Body of pancreas (tissue), 4 donors: ENCODE measurements around the gene PHTF1.

Experiments used
- CTCF ChIP-seq, 7 experiments: fragments of 450-650 bp in 4 of 7; fragments of 200-600 bp in 3 of 7; sonication (generic) in 3 of 7; IDR thresholded peaks; one replicate each; pipeline ENCODE4 v1.5.1; 2016 to 2019; ENCODE audit warnings: antibody characterized with exemption in 7 of 7
- POLR2A ChIP-seq, 3 donors: fragments of 450-650 bp; IDR thresholded peaks; one replicate each; pipeline ENCODE4 v1.6.1; 2016; ENCODE audit warnings: antibody characterized with exemption in 3 of 3, mild to moderate bottlenecking in 2 of 3

GRCh38 chr1:113678159-113678469 is 81.2 kb downstream of the PHTF1 start:
- TF ChIP-seq CTCF (IDR thresholded peaks at IDR 0.05), result no peak
- TF ChIP-seq POLR2A (IDR thresholded peaks at IDR 0.05), result no peak
